NCI-H2081 treated with DMSO at 0.1 percent for 48 hours (cell line): Measurements from ENCODE around the gene PCED1A.
"Not testable (repeated sequence)": the region's sequence is repeated elsewhere in the genome, so short reads cannot be mapped to it uniquely, and the experiment has no call there.

Experiments
- DNase-seq: peaks from one replicate; lab custom pipeline; 2025; lab: John Stamatoyannopoulos, UW

Gene PCED1A

DNA sequence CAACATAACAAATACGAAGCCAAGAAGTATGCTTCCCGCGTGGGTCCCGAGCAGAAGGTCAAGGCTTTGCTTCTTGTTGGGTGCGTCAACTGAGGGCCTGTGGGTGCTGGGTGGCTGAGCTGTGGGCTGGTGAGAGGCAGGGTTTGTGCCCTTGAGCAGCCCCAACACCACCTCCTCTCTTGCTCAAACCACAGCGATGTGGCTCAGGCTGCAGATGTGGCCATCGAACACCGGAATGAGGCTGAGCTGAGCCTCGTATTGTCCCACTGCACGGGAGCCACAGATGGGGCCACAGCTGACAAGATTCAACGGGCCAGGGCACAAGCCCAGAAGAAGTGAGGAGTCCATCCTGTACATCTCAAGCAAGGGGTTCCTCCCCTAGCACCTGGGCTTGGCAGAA, 25.8 kb upstream of the PCED1A start:
- no peak for DNase-seq

DNA sequence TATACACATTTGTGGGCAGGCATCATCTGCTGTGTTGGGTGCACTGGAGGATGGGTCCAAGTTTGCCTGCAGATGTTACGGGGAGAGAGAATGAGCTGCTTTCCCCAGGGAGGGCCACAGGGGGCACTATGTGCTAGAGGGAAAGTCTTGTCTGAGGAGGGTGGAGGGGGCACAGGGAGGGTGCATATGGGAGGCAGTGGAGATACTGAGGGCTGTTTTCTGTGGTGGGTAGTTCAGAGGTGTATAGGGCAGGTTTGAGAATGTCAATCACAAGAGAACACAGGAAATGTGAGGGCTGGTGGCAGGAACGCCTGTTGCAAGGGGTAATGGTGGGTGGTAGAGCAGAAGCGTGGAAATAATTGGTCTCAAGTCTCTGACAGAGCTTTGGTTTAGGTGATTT, 25.2 kb upstream of the PCED1A start:
- DNase-seq, result no peak

- no peak for DNase-seq
Measured at GRCh38 chr20:2865101-2865500, 24.6 kb upstream of the PCED1A start.

- DNase-seq, result no peak
Measured at GRCh38 chr20:2864626-2865025, 24.2 kb upstream of the PCED1A start.

GRCh38 chr20:2859330-2860121, 19.1 kb upstream of the PCED1A start:
- DNase-seq, result no peak

- DNase-seq, result no peak
Measured at GRCh38 chr20:2858591-2858990, 18.1 kb upstream of the PCED1A start.

GRCh38 chr20:2851086-2851485, 10.6 kb upstream of the PCED1A start:
- DNase-seq, result no peak

- no peak for DNase-seq
Measured at GRCh38 chr20:2849529-2849928, 9.1 kb upstream of the PCED1A start.

DNA sequence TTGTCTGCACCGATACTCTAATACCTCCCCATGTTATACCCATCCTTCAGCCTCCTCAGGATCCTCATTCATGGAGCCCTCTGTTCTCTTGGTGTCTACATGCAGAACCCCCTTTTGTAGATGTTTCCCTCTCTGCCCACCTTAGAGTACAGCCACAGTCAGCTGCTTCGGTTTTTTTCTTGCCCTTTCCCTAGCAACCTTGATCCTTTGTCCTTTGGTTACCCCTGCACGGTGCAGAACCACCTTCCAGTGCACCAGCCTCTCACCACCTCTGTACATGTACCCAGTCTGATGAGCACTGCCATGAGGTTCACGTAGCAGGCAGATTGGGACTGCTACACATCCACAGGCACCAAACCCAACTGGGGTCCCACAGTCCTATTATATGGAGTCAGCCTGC, 7.3 kb upstream of the PCED1A start:
- no peak for DNase-seq

DNA sequence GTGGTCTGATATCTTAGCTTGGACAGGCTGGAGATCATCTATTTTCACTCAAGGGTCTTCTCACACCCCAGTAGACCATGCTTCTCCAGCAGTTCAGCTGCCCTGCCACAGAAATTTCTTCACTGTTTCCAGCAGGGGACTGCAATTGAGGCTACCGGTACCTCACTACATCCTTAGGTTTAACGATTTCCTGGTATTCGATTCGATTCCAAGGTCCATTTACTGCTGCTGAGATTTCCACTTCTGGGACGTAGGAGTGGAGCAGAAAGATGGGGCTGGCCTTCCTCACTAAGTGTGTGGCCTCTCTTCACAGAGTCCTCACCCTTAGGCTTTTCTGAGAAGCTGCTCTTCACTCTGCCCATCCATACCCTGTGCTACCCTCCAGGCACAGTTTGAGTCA, 6.2 kb upstream of the PCED1A start:
- no peak for DNase-seq

DNA sequence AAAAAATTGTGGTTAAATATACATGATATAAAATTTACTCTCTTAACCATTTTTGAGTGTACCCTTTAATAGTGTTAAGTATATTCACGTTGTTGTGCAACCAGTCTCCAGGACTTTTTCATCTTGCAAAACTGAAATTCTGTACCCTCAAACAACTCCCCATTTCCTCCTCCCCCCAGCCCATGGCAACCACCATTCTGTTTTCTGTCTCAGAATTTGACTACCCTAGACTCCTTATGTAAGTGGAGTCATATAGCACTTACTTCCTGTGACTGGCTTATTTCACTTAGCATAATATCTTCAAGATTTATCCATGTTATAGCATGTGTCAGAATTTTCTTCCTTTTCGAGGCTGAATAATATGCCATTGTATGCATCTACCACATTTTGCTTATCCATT, 5.2 kb upstream of the PCED1A start:
- no peak for DNase-seq

DNA sequence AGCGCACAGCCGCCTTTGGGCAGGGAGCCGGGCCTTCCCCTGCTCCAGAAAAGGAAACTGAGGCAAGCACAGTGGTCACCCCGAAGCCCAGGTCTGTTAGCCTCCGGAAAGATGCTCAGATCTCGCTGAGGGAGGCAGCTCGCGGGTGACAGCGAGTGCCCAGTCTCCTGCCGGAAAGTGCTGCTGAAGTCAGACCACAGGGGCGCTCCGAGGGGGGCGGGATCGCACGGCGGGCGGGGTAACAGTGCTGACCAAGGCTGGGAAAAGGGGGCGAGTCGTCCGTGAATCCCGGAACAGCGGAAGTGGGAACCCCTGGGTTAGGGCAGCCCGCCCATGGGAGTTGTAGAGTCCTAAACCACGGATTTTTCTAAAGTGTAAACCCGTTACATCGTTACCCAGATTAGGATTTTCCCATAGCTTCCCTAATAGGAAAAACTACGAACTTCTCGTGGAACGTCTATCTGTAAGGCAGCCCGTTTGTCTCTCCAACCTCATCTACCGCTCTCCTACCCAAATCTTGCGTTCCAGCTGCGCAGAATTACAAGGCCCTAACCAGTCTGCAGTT, 594 bp upstream of the PCED1A start:
- DNase-seq, result no peak

- no peak for DNase-seq
Measured at GRCh38 chr20:2839732-2840137, 720 bp downstream of the PCED1A start.

DNA sequence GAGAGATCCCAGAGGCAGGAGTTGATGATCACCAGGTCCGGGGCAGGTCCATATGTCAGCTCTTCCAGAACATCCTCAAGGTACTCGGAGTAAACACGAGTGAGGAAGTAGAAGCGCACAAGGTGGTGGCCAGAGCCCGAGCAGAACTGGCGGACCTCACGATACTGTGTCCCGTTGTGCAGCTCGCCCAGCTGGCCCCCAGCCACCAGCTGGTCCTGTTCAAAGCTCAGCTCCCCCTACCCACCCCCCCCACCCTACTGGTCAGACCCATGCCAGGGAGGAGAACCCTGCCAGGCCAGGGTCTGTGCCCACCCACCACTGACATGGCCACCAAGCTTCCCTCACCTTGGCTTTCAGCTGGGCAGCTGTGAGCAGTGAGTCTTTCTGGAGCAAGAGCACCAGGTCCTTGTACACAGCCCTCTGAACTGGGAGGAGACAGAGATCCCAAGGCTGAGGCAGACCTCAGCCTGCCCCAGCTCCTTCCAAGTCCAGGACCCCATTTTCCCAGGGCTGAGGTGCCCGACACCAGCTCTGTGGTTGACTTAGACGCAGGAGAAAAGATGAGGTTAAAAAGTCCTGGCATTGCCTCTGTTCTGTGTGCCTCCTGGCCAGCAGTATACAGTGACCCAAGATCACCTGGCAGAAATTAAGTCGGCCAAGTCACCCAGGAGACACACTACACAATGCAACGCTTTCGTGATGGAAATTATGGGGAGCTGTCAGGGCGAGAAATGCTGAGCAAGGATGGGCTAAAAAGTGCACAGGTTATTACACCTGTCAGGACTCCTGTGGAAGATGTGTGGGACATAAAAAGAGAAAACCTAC, 1.4 kb downstream of the PCED1A start:
- no peak for DNase-seq

DNA sequence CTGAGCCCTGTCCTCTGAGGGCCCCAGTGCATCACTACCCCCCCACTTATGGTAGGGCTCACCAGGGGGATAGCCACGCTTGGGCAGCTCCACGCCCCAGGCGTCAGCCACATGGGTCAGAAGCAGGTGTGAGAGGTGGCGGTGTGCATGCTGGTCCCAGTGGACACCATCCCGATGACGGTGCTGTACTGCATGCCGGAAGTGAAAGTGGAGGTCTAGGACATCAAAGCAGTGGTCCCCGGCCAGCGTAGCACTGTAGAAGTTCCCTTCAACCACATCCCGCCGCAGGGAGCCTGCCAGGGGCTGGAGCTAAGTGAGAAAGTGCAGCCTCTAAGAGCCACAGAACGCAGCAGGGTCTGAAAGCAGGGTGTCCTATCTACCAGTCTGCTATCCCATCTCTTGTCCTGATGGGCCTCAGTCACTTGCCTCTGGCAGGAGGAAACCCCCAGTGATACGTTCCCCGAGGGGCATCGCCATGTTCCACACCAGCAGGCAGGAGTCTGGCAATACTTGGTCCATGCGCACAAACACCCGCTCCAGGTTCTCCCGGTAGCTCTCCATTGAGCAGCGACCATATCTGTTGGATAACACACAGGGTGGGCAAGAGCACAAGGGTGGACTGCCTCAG, 2.2 kb downstream of the PCED1A start:
- DNase-seq, result no peak

- DNase-seq, result no peak
Measured at GRCh38 chr20:2837221-2837960, 3.1 kb downstream of the PCED1A start.

GRCh38 chr20:2836035-2836434, 4.4 kb downstream of the PCED1A start:
- no peak for DNase-seq

DNA sequence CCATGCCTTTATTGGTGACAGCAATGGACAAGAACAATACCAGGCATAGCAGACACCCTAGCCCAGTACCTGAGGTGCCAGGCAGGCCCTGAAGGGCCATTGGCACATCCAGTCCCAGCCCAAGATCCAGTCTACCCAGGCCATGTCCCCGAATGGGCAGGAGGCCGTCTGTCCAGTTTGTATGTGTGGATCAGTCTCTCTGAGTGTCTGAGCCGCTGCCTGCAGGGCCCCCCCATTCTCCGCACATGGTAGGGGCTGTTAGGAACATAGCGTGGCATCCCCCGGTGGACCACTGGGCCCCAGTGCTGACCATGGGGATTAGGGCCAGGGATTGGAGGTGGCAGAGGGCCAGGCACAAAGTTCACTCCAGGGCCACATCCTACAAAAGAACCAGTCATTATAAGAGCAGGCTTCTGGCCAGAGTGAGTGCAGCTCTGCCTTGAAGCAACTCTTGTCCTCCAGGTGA, 5.1 kb downstream of the PCED1A start:
- DNase-seq, result no peak

DNA sequence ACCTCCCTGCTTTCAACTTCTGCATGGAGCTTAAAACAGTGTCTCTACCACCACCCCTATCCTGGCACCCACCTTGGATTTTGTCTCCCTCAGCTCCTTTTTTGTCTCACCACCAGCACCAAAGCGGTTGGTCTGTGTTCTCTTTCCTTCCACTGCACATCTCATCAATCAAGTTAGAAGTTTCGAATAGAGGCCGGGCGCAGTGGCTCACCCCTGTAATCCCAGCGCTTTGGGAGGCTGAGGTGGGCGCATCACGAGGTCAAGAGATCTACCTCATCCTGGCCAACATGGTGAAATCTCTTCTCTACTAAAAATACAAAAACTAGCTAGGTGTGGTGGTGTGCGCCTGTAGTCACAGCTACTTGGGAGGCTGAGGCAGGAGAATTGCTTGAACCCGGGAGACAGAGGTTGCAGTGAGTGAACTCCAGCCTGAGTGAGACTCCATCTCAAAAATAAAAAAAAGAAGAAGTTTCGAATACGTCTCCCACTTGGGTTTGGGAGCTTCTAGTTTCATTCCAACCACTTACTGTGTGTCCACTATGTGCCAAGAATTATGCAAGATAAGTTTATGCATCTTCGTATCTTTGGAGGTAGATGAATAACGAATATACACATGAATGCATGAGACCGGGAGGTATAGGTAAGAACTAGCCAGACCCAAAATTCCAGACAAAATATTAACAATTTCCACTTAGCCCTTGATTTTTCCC, 5.9 kb downstream of the PCED1A start:
- DNase-seq, result no peak

- no peak for DNase-seq
Measured at GRCh38 chr20:2833761-2834160, 6.7 kb downstream of the PCED1A start.

DNA sequence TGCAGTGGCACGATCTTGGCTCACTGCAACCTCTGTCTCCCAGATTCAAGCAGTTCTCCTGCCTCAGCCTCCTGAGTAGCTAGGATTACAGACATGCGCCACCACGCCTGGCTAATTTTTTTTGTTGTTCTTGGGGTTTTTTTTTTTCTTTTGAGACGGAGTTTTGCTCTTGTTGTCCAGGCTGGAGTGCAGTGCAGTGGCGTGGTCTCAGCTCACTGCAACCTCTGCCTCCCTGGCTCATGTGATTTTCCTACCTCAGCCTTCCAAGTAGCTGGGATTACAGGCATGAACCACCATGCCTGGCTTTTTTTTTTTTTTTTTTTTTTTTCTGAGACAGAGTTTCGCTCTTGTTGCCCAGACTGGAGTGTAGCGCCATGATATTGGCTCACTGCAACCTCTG, 9.2 kb downstream of the PCED1A start:
- DNase-seq, result not testable (repeated sequence)
